Astrocyte (in vitro differentiated cells and primary cell): ENCODE data around the gene TEX48.

ENCODE experiments used
- EZH2 ChIP-seq: IDR thresholded peaks from 2 replicates; pipeline ENCODE4 v1.6.1; 2012; ENCODE audit warnings: mild to moderate bottlenecking, low read length, inconsistent platforms; ENCODE audit not compliant: insufficient read depth
- TF ChIP-seq, protein P1 (sequence below): IDR thresholded peaks from 2 replicates; pipeline ENCODE4 v1.5.1; 2011; ENCODE audit warnings: low read depth, mild to moderate bottlenecking, inconsistent platforms, low read length, moderate library complexity; ENCODE audit not compliant: insufficient read depth

DNA sequence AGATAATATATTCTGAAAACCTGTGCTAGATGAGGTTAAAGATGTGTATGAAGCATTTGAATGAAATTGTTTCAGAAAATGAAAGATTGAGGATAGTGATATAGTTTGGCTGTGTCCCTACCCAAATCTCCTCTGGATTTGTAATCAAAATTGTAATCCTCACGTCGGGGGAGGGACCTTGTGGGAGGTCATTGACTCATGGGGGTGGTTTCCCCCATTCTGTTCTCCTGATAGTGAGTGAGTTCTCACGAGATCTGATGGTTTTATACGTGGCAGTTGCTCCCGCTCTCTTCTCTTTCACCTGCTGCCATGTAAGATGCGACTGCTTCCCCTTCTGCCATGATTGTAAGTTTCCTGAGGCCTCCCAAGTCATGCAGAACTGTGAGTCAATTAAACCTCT is 2.0 kb upstream of the TEX48 start:
- TF ChIP-seq, protein P1, sequence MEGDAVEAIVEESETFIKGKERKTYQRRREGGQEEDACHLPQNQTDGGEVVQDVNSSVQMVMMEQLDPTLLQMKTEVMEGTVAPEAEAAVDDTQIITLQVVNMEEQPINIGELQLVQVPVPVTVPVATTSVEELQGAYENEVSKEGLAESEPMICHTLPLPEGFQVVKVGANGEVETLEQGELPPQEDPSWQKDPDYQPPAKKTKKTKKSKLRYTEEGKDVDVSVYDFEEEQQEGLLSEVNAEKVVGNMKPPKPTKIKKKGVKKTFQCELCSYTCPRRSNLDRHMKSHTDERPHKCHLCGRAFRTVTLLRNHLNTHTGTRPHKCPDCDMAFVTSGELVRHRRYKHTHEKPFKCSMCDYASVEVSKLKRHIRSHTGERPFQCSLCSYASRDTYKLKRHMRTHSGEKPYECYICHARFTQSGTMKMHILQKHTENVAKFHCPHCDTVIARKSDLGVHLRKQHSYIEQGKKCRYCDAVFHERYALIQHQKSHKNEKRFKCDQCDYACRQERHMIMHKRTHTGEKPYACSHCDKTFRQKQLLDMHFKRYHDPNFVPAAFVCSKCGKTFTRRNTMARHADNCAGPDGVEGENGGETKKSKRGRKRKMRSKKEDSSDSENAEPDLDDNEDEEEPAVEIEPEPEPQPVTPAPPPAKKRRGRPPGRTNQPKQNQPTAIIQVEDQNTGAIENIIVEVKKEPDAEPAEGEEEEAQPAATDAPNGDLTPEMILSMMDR: no peak
- no peak for TF ChIP-seq EZH2
